SW 1271 (cell line): Measurements from ENCODE around the gene DIS3L2.
A peak's percentile ranks its signal among the peaks of the same experiment; 100 is the strongest.
"Not testable (repeated sequence)": the region's sequence is repeated elsewhere in the genome, so short reads cannot be mapped to it uniquely, and the experiment has no call there.

Experiments
- DNase-seq, 2 experiments: peaks; one replicate each; lab custom pipeline; 2025; lab: John Stamatoyannopoulos, UW

DIS3L2 gene

GRCh38 chr2:232117413-232117812 is 155.9 kb downstream of the DIS3L2 start:
- no peak for DNase-seq

- DNase-seq: no peak
These were observed 159.4 kb downstream of the DIS3L2 start for GRCh38 chr2:232120911-232121310.

GRCh38 chr2:232124309-232124708 is 162.8 kb downstream of the DIS3L2 start:
- no peak for DNase-seq

- DNase-seq: no peak
These were observed 165.0 kb downstream of the DIS3L2 start for GRCh38 chr2:232126301-232127099.

- no peak for DNase-seq
These were observed 168.0 kb downstream of the DIS3L2 start for GRCh38 chr2:232129483-232129882.

- DNase-seq: no peak
These were observed 170.7 kb downstream of the DIS3L2 start for GRCh38 chr2:232132181-232132580.

- no peak for DNase-seq
These were observed 171.6 kb downstream of the DIS3L2 start for GRCh38 chr2:232133078-232133477.

GRCh38 chr2:232134939-232135338 is 173.4 kb downstream of the DIS3L2 start:
- DNase-seq: no peak

GRCh38 chr2:232137356-232138147 is 176.0 kb downstream of the DIS3L2 start:
- no peak for DNase-seq

GRCh38 chr2:232138441-232138840 is 176.9 kb downstream of the DIS3L2 start:
- DNase-seq: no peak

- no peak for DNase-seq
These were observed 177.7 kb downstream of the DIS3L2 start for GRCh38 chr2:232139171-232139594.

GRCh38 chr2:232139786-232140562 is 178.5 kb downstream of the DIS3L2 start:
- no peak for DNase-seq

- no peak for DNase-seq
These were observed 180.1 kb downstream of the DIS3L2 start for GRCh38 chr2:232141591-232141990.

GRCh38 chr2:232142049-232142448 is 180.5 kb downstream of the DIS3L2 start:
- peak in 1 of 2 experiments; percentile 21 for DNase-seq

GRCh38 chr2:232142502-232142901 is 181.0 kb downstream of the DIS3L2 start:
- no peak for DNase-seq

GRCh38 chr2:232146294-232146693 is 184.8 kb downstream of the DIS3L2 start:
- DNase-seq: no peak

GRCh38 chr2:232147440-232148077 is 186.0 kb downstream of the DIS3L2 start:
- no peak for DNase-seq

GRCh38 chr2:232162187-232162586 is 200.7 kb downstream of the DIS3L2 start:
- no peak for DNase-seq

GRCh38 chr2:232170396-232170795 is 208.9 kb downstream of the DIS3L2 start:
- no peak for DNase-seq

- DNase-seq: no peak
These were observed 213.1 kb downstream of the DIS3L2 start for GRCh38 chr2:232174662-232175061.

GRCh38 chr2:232176587-232176986 is 215.1 kb downstream of the DIS3L2 start:
- not testable (repeated sequence) for DNase-seq

GRCh38 chr2:232183279-232183678 is 221.8 kb downstream of the DIS3L2 start:
- DNase-seq: no peak
